HG02885 (cell line): ENCODE results near the gene ASPDH.
"Not testable (repeated sequence)": the region's sequence is repeated elsewhere in the genome, so short reads cannot be mapped to it uniquely, and the experiment has no call there.

Experiments used
- ATAC-seq: cut with Tn5 transposase; IDR thresholded peaks from one replicate; pipeline ENCODE4 v1.9.1; 2021; ENCODE audit warnings: mild to moderate bottlenecking; ENCODE audit not compliant: unreplicated experiment, poor library complexity

ASPDH gene

GRCh38 chr19:50548191-50549058 lies 34.7 kb upstream of the ASPDH start:
- ATAC-seq = no peak

GRCh38 chr19:50547385-50548190 lies 33.9 kb upstream of the ASPDH start:
- no peak for ATAC-seq

- ATAC-seq = no peak
Observed at GRCh38 chr19:50546527-50547221, 33.0 kb upstream of the ASPDH start.

GRCh38 chr19:50542943-50543342 lies 29.2 kb upstream of the ASPDH start:
- ATAC-seq = no peak

GRCh38 chr19:50537769-50538230 lies 24.1 kb upstream of the ASPDH start:
- no peak for ATAC-seq

- ATAC-seq = no peak
Observed at GRCh38 chr19:50537306-50537685, 23.6 kb upstream of the ASPDH start.

- no peak for ATAC-seq
Observed at GRCh38 chr19:50536662-50537305, 23.1 kb upstream of the ASPDH start.

- no peak for ATAC-seq
Observed at GRCh38 chr19:50535672-50536187, 22.0 kb upstream of the ASPDH start.

GRCh38 chr19:50534478-50534877 lies 20.8 kb upstream of the ASPDH start:
- no peak for ATAC-seq

- no peak for ATAC-seq
Observed at GRCh38 chr19:50532952-50533351, 19.2 kb upstream of the ASPDH start.

- ATAC-seq = no peak
Observed at GRCh38 chr19:50531171-50531612, 17.5 kb upstream of the ASPDH start.

GRCh38 chr19:50528052-50528451 lies 14.3 kb upstream of the ASPDH start:
- not testable (repeated sequence) for ATAC-seq

GRCh38 chr19:50522881-50523280 lies 9.2 kb upstream of the ASPDH start:
- ATAC-seq = no peak

GRCh38 chr19:50520822-50521465 lies 7.2 kb upstream of the ASPDH start:
- ATAC-seq = no peak

- no peak for ATAC-seq
Observed at GRCh38 chr19:50519006-50519575, 5.4 kb upstream of the ASPDH start.

- no peak for ATAC-seq
Observed at GRCh38 chr19:50518091-50519005, 4.6 kb upstream of the ASPDH start.

GRCh38 chr19:50517704-50518075 lies 4.0 kb upstream of the ASPDH start:
- no peak for ATAC-seq
